Stimulated activated CD4-positive, alpha-beta T cell treated with anti-CD3 and anti-CD28 coated beads, Interleukin-1b, Interleukin-23, amount 100 ng/mL, for 48 hours (primary cell): ENCODE data around the gene IL16.

Experiments used
- DNase-seq: peaks from one replicate; pipeline ENCODE4 v3.0.0-alpha.2; 2020

The IL16 gene

DNA sequence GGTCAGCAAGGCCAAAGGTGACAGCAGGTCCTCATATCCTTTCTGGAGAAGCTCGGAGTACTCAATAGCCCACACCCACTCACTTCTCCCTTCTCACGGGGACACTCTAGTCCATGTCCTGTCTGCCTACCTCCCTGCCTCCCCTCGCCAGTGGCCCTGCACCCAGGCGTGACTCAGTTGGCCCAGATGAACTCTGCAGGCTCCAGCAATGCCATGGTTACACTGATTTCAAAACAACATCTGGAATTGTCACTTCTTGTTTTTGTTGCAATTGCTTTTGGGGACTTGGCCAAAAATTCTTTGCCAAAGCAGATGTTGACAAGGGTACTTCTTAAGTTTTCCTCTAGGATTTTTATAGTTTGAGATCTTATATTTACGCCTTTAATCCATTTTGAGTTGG lies 13.0 kb downstream of the IL16 start:
- DNase-seq = no peak

DNA sequence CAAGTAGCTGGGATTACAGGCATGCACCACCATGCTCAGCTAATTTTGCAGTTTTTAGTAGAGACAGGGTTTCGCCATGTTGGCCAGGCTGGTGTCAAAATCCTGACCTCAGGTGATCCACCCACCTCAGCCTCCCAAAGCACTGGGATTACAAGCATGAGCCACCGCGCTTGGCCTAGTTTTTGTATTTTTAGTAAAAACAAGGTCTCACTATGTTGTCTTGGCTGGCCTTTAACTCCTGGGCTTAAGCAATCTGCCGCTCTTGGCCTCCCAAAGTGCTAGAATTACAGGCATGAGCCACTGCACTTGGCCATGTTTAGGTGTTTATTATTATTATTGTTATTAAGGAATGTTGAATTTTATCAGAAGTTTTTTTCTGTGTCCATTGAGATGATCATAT lies 14.7 kb downstream of the IL16 start:
- no peak for DNase-seq

DNA sequence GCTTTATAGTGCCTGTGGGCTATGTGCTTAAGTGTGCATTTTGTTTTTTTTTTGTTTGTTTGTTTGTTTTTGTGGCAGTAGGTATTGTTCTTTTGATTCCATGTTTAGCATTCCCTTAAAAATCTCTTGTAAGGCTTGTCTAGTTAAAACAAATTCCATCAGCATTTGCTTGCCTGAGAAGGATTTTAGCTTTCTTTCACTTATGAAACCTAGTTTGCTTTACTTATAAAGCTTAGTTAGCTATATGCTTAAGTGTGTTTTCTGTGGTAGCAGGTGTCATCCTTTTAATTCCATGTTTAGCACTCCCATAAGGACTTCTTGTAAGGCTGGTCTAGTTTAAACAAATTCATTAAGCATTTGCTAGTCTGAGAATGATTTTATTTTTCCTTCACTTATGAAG lies 17.3 kb downstream of the IL16 start:
- DNase-seq = no peak

DNA sequence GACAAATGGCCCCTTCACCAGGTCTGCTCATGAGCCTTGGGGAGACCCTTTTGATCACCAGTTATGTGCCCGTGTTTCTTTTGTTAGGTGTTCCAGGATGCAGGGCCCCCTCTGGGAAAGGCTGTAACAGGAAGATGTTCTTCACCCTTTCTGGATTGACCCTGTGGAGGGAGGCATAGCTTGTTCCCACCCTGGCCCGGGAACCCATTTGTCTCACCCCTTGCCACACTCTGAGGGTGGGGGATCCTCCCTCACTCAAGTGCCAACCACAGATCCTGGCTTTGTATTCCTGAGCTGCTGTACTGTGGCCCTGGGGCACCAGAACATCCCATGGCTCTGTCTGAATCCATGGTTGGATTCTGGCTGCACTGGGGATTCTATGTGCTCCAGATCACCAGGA lies 18.9 kb downstream of the IL16 start:
- DNase-seq = no peak

DNA sequence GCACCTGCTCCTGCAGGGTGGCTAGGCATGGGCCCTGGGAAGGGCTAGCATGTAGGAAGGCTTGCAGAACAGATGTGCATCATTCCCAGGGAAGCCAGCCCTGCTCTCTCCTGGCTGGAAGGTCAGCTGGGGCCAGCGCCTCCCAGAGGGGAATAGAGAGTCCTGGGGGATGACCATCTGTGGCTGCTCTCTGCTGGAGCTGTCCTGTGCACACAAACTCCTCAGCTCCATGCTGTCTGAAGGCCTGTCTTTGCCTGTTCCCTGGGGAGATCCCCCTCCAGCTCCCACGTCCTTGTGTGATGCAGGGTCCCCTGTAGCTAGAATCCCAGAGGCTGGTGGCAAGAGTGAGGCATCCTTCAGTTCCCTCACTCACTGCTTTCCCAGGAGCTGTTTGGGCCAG lies 19.3 kb downstream of the IL16 start:
- no peak for DNase-seq

DNA sequence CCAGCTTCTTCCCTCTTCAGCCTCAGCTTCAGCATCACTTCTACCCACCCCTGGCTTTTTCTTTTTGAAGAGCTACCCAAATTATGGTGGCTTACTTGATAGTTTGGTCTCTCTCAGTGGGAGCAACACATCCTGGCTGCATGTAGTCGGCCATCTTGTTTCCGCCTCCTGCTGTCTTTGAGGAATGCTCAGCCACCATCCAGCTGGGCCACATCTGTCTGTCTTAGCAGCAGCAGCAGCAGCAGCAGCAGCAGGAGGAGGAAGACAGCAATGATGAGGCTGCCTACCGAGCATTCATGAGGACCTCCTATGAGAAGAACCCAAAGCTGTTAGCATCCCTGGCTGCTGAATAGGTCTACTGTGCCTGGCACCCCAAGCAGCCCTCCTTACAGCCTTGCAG lies 19.7 kb downstream of the IL16 start:
- no peak for DNase-seq

DNA sequence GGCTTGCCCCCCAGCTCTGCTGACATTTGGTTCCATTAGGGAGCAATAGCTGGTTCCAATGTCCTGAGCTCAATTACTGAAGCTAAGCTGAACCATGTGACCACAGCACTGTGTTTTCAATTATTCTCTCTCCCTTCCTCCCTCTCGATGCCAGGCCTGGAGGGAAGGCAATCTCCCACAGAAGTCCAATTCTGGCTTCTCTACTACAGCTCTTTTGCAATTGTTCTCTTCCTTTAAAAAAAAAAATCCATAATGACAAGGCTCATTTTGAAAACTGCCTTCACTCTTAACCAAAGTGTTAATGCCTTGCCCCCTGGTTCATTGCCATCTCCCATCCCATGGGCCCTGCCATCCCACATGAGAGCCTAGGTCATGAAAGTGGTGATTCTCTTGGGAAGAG lies 24.8 kb downstream of the IL16 start:
- DNase-seq = no peak

DNA sequence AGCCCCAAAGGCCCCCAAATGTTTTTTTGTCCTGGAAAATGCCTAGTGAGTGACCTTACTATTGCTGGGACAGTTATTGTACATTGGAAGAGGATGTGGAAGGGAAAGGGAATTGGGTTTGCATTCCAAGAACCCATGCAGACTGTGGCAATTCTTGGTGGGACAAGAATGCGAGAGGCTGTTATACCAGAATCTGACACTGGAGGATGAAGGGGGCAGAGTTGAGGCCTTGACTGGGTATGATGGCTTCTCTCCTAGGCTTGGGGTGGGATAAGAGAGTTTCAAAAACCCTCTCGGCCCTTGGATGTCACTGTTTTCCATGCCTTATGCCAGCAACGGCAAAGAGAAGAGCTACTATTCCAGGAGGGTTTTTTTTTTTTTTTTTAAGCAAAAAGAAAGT lies 25.3 kb downstream of the IL16 start:
- no peak for DNase-seq

DNA sequence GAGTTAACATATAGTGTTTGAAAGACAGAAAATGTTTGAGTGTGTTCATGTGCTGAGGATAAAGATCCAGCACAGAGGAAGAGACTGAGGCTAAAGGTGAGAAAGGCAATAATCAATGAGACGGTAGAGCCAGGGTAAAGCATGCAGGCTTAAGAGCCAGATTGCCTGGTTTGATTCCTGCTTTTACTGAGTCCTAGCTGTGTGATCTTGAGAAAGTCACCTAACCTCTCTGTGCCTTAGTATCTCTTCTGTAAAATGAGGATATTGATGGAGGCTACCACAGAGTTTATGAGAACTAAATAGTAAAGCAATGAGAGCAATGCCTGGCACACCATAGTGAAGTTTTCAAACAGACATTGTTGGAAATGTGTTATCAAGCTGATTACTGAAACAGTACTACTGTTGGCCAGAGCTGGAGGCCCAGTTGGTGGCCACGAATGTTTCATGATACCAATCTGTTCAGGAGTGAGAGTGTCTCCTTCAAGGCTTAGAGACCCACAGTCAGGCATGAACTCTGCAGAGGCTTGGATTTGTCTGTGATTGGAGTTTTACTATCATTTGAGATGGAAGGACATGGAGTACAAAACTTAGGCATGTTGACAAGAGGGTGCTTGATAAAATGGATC lies 26.8 kb downstream of the IL16 start:
- no peak for DNase-seq

DNA sequence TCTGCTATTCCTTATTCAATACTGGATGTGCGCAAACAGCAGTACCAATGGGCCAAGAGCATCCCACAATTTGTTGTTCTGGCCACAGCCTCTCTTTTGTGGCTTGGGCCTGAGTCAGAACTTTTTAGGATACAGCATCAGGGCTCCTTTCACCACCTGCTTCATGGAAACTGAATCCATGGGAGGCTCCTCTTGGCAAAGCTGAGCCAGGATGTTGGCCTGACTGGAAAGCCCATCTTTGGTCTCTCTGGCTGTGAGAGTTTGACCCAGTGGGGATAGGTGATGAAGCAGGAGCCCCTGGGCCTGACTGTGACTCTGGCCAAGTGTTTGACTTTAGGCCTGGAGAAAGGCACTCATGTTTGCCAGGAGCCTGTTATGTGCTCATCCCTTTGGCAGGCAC lies 27.6 kb downstream of the IL16 start:
- no peak for DNase-seq

DNA sequence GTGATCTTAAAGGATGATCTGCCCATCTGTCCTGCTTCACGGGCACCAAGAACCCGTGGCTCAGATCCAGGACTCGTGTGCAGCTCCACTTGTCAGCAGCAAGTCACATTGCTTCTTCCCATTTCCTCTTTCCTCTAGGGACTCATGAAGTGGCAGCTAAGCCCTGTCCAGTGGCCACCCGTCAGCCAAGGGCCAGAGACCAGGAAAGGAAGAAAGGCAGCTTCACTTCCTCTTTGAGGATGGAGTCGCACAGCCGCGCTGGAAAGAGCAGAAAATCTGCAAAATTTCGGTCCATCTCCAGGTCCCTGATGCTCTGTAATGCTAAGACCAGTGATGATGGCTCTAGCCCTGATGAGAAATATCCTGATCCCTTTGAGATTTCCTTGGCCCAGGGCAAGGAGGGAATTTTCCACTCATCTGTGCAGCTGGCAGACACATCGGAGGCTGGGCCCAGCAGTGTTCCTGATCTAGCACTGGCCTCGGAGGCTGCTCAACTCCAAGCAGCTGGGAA lies 28.5 kb downstream of the IL16 start:
- no peak for DNase-seq

DNA sequence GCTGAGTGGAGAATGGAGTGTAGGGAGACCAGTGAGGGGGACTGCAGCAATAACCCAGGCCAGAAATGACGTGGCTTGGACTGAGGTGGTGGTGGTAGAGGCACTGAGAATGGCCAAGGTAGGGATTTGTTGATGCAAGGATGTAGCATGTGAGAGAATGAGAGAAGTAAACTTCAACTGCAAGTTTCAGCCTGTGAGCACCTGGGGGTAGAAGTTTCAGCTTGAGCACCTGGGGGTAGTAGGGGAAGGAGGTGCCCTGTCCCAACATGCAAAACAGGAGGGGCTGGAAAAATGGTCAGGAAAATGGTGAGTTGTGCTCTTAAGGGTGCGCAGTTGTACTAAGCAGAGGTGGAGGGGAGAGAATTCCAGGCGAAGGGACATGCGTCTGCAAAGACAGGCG lies 31.0 kb downstream of the IL16 start:
- DNase-seq = no peak

DNA sequence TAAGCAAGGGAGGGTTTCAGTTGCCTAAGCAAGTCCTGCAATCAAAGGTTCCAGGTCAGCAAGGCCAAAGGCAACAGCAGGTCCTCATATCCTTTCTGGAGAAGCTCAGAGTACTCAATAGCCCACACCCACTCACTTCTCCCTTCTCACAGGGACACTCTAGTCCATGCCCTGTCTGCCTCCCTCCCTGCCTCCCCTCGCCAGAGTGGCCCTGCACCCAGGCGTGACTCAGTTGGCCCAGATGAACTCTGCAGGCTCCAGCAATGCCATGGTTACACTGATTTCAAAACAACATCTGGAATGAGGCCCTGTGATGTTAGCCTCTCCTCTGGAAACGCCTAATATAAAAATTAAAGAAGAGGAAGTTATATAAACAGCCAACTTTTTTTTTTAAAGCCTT lies 32.9 kb downstream of the IL16 start:
- no peak for DNase-seq

DNA sequence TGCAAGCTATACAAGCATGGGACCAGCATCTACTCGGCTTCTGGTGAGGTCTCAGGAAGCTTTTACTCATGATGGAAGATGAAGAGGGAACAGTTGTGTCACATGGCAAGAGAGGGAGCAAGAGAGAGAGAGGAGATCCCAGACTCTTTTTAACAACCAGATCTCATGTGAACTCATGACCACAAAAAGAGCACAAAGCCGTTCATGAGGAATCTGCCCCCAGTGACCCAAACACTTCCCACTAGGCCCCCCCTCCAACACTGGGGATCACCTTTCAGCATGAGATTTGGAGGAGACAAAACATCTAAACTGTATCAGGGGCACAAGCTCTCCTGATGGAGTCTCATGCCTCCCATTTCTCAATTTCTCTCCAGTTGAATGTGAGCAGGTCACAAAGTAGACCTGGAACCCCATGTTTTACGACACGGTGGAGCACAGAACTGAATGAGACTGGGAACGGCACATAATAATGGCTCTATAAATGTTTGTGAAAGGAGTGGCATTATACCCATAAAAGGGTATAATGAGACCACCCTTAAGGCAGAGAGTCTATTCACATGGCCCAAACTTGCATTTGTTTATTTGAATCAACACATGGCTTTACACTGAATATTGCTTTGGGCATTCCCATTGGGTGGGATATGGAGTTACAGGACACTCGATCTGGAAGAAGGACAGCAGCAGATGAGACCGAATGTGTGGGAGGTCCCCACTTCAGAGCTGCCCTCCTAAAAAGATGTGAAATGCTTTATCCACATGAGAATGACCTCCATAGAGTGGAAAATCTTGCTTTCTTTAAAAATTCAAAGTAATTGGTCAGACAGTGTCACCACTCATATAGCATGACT lies 38.8 kb downstream of the IL16 start:
- DNase-seq = no peak

DNA sequence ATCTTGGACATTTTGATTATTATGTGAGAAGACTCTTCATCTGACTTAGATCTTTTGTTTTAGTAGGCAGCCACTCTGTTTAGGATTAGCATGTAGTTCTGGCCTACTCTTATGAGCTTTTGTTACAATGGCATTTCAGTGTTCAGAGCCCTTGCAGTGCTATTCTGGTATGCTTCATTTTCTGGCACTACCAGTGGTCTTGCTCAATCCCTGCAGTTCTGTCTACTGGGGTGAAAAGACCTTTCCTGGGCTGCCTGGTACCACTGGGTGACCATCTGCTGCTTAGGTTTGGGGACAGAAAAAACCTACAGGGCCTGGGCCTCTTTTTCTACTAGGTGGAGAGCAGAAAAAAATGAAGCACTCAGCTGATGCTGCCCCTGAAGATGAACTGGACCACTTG lies 42.5 kb downstream of the IL16 start:
- DNase-seq = no peak

DNA sequence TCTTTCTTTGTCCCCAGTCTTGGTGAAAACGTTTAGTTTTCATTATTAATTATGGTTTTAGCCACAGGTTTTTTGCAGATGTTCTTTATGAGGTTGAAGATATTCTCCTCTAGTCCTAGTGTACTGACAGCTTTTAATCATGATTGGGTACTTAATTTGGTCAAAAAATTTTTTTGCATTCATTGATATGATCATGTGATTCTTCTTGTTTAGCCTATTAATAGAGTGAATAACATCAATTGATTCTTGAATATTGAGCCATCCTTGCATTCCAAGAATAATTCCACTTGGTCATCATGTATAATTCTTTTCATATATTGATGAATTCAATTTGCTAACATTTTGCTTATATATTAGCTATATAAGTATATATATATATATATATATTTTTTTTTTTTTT lies 46.1 kb downstream of the IL16 start:
- no peak for DNase-seq

DNA sequence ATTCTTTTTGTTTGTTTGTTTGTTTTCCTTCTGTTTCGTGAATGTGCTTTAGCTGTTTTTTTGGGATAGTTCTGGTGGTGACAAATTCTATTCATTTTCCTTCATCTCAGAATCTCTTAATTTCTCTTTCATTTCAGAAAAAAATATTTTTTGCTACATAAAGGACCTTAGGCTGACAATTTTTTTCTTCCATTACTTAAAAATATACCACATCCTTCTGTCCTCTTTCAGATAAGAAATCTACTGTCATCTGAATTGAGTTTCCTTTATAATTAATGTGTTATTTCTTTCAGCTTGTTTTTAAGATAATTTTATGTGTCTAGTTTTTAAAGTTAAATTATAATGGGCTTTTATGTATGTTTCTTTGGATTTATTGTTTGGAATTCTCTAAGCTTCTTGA lies 47.6 kb downstream of the IL16 start:
- DNase-seq = no peak

DNA sequence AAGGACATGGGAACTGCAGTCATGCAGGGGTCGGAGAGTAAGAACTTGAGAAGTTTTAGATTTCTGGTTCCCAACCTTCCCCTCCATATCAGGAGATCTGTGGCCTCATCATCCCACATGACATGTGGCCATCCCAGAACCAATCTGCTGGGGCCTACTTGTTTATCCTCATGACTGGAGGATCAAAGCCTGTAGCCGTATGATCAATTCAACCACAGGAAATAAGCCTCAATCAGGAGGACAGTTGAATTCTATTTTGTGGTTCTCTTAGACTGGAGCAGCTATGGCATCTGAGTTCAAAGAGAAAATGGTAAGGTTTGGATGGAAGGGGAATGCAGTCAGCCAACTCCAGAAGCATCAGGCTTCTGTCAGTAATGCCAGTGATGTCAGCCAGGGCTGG lies 57.2 kb downstream of the IL16 start:
- DNase-seq = no peak

DNA sequence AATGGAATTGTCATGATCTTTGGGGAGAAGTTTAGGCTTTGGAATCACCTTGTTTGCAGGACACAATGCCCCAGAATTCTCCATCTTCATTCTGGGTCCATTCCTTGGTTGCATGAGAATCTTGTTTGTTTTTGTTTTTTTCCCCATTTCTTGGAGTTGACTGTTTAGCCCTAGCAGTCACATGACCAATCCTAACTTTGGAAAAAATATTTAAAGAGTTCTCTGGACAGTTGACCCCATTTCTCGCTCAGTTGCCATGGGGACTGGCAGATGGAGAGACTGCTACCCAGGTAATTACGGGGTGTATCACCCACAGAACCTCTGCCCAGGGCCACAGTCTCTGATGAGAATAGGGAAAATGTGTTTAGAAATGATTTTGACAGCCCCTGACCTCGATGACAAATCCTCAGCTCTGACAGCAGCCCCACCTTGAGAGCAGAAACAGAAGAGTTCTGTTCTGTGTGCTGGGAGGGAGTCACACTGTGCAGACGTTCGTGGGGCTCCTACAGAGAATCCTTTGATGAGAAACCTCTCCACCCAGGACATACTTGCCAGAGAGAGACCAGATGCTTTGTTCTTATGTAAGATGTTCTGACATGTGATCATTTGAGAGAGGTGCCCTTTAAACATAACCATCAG lies 57.7 kb downstream of the IL16 start:
- DNase-seq = no peak

DNA sequence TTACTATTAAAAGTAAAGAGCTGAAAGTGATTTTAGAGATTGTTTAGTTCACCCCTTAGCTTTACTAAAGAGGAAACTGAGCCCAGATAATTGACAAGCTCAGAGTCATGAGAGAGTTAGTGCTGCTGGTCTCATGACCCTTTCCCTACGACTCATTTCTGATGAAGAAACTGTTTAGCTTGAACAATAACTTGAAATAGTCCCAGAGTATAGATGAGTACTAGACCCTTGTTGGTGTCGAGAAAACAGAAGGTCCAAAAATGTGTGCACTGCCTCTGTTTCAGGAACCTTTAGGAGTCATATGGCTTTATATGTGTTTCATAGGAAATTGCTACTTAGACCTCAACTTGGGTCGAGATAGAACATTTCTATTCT lies 58.2 kb downstream of the IL16 start:
- DNase-seq = no peak

DNA sequence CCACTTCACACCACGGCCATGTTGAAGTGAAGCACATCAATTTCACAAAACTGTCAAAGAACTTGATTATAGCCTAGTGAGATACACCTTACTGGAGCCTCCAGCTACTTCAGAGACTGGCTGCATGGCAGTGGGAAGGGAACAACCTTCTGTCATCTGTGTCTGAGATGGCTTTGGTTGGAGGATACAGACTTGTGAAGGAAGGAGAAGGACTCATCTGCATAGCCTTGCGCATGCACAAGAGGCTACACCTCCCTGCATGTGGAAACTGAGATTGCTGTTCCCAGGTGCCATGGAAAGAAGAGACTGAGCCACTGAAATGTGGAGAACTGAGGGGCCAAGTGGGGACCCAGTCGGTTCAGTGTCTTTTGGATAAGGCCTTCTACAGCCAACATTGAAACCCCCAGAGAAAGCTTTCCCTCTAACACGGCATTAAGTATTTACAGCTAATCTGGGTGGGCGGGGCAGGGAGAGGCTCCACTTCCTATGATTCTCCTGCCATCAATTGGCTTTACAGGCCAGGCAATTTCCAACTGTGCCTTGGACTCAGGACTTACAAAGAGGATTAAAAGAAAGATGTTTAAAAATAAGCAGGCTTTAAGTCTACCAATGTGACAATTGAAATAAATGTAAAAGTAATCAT lies 58.8 kb downstream of the IL16 start:
- DNase-seq = no peak

DNA sequence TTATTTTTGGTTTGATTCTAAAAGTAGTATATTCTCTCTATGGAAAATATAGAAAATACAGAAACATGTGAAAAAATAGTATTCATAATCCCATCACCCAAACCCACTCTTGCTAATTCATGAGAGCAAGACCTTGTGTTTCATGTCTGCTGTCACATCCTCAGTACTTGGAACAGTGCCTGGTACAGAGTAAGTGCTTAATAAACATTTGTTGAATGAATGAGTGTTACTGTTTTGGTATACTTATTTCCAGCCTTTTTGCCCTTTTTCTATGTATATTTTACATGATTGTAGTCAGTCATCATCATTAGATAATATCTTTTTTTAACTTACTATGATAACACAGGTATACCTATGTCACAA lies 59.3 kb downstream of the IL16 start:
- DNase-seq = no peak

DNA sequence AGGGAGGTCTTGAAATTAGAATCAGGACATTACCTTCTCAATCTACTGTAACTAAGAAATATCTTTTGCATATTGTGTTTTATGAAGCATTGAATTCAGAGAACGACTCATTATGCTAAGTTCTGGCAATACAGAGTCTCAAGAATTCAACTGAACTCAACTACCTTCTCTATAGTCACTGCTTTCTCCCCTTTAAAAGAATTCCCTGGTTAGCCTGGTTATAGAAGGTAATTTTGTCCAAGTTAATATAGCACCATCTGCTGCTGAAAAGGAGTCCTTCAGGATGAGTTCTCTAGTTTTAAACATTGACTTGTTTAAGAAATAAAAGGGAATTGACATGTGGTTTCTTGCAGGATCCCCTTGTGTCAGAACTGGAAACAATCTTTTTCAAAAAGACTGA lies 60.2 kb downstream of the IL16 start:
- DNase-seq = no peak

DNA sequence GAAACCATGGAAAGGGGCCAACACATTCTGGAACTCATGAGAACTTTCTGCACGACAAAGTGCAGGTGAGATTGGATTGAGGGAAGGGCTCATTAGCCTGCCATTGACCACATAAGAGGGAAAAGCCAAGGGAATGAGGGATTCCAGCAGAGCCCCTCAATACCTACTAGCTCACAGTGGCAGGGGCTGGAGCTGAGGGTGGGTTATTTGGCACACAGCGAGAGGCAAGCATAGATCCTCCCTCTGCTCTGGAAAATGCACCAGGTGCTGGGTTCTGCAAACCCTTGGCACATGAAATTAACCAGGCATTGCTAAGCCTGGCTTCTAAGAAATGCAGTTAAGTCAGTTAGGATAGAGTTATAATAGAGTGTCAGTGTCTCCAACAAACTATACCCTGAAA lies 60.8 kb downstream of the IL16 start:
- no peak for DNase-seq
